PC-3 (cell line): ENCODE measurements around the gene PRDM2.

Source experiments
- CTCF ChIP-seq: fragments of 300-600 bp; sonication (generic); conservative IDR thresholded peaks from 2 replicates; pipeline ENCODE4 v1.5.1; 2017; ENCODE audit warnings: antibody characterized with exemption, low read depth, mild to moderate bottlenecking, low read length
- EZH2 ChIP-seq: fragments of 300-600 bp; sonication (generic); IDR thresholded peaks from one replicate; pipeline ENCODE4 v1.6.1; 2017; ENCODE audit warnings: antibody characterized with exemption, mild to moderate bottlenecking, low read length; ENCODE audit not compliant: unreplicated experiment

GRCh38 chr1:13806108-13806507 lies 106.1 kb downstream of the PRDM2 start:
- no peak for TF ChIP-seq CTCF
- TF ChIP-seq EZH2 = no peak
